Activated B cell treated with CpG ODN at 0.5 μM for 24 hours (primary cell): Measurements from ENCODE around the gene PRXL2A. TPM values are rescaled to one million over a fixed set of nuclear protein-coding genes. Genes with fewer than 3 reads are reported as not detected.
A peak's percentile ranks its signal among the peaks of the same experiment; 100 is the strongest.
"Not testable (repeated sequence)": the region's sequence is repeated elsewhere in the genome, so short reads cannot be mapped to it uniquely, and the experiment has no call there.

Source experiments
- ATAC-seq: fragments of 200-7000 bp; cut with Tn5 transposase; one replicate; pipeline ENCODE4 v1.10.0; 2021; ENCODE audit warnings: low read depth, mild to moderate bottlenecking, moderate library complexity
- CTCF ChIA-PET: fragments of 350-600 bp; sonication (Branson Sonifier 250); formaldehyde crosslinking; loops from one replicate; lab custom pipeline; 2021; ENCODE audit warnings: antibody characterized with exemption; lab: Charles Lee
- POLR2A ChIA-PET: fragments of 350-600 bp; sonication (Branson Sonifier 250); formaldehyde crosslinking; loops from one replicate; lab custom pipeline; 2021; ENCODE audit warnings: antibody characterized with exemption; lab: Charles Lee
- DNase-seq: peaks from one replicate; pipeline ENCODE4 v3.0.0; 2022
- H3K27ac Mint-ChIP-seq: one replicate; pipeline ENCODE4 v1.8.0; 2020; ENCODE audit warnings: mixed read lengths
- H3K27me3 Mint-ChIP-seq: one replicate; pipeline ENCODE4 v1.8.0; 2021; ENCODE audit warnings: mixed read lengths
- H3K36me3 Mint-ChIP-seq: one replicate; pipeline ENCODE4 v1.8.0; 2021; ENCODE audit warnings: low read depth, mixed read lengths
- H3K4me1 Mint-ChIP-seq: one replicate; pipeline ENCODE4 v1.8.0; 2021; ENCODE audit warnings: mixed read lengths
- H3K4me3 Mint-ChIP-seq: one replicate; pipeline ENCODE4 v1.8.0; 2020; ENCODE audit warnings: mild to moderate bottlenecking, mixed read lengths
- H3K9me3 Mint-ChIP-seq: one replicate; pipeline ENCODE4 v1.8.0; 2020; ENCODE audit warnings: mixed read lengths
- intact Hi-C: fragments of 100-400 bp; cut with micrococcal nuclease; formaldehyde crosslinking; loops from one replicate; pipeline ENCODE4 v1.15.1; 2024
- total RNA-seq: library from RNA; stranded (reverse); gene quantifications from 2 replicates; pipeline ENCODE4 v1.2.3, GENCODE V29; 2022
- TF ChIP-seq, protein P1 (sequence below): fragments of 200-600 bp; IDR thresholded peaks from one replicate; pipeline ENCODE4 v1.8.0; 2022; ENCODE audit warnings: antibody characterized with exemption, mild to moderate bottlenecking

Gene PRXL2A, protein sequence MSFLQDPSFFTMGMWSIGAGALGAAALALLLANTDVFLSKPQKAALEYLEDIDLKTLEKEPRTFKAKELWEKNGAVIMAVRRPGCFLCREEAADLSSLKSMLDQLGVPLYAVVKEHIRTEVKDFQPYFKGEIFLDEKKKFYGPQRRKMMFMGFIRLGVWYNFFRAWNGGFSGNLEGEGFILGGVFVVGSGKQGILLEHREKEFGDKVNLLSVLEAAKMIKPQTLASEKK
- total RNA-seq, result 8.5 and 10.3 TPM in 2 replicates

DNA sequence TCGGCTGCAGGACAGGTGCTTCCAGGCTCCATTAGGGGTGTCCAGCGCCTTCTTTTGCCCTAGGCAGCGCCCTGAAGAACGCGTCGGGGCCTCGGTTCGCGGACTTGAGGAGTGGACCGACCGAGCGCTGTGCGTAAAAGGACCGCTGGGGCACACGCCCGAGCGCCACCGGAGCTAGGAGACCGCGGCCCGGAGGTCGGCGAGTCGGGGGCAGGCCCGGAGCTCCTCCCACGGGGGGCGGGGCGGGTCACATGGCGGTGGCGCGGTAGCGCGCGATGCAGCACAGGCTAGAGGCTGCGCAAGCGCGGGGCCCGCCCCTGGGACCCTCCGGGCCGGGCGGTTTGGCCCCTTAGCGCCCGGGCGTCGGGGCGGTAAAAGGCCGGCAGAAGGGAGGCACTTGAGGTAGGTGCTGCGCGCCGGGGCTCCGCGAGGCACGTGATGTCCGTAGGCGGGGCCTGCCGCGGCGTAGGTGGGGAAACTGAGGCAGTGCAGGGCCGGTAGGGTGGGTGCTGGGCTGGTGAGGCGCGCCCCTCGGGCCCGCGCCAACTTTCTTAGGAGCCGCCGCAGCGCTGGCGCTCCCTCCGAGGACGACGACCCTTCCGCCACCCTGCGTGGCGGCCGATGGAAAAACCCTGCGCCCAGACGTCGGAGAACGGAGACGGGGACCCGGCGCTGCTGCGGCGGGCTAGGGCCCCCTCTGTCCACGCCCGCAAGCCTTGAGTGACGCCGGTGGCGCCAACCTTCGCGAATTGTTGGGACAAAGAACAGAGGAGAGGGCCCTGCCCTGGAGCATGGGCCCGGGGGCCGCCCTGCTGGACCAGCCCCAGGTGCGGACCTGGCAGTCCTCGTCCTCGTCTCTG lies at the start of gene PRXL2A:
Gene PRXL2A, plus strand, starts transcription at position 310 of the 860 bp plus-strand sequence. CDS start 11,917 bp downstream, outside the sequence.
- no peaks in the 10 kb centered on the region for H3K9me3 Mint-ChIP-seq
- peak within 1 kb of the TSS; percentile 82 for H3K27ac Mint-ChIP-seq
- POLR2A ChIA-PET, result interaction anchor here (0.6 to 1.4 kb wide), 11 partner anchors 13 to 205 kb away, joined by 3 to 17 read pairs (median 4); no protein-coding TSS in a partner anchor
- peak; percentile 97 for ATAC-seq
- H3K4me3 Mint-ChIP-seq, result peak within 1 kb of the TSS; percentile 91
- TF ChIP-seq, protein P1, sequence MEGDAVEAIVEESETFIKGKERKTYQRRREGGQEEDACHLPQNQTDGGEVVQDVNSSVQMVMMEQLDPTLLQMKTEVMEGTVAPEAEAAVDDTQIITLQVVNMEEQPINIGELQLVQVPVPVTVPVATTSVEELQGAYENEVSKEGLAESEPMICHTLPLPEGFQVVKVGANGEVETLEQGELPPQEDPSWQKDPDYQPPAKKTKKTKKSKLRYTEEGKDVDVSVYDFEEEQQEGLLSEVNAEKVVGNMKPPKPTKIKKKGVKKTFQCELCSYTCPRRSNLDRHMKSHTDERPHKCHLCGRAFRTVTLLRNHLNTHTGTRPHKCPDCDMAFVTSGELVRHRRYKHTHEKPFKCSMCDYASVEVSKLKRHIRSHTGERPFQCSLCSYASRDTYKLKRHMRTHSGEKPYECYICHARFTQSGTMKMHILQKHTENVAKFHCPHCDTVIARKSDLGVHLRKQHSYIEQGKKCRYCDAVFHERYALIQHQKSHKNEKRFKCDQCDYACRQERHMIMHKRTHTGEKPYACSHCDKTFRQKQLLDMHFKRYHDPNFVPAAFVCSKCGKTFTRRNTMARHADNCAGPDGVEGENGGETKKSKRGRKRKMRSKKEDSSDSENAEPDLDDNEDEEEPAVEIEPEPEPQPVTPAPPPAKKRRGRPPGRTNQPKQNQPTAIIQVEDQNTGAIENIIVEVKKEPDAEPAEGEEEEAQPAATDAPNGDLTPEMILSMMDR, result no peak
- peak; percentile 87 for DNase-seq
- peaks cover 12% of the 10 kb centered on the region for H3K4me1 Mint-ChIP-seq
- CTCF ChIA-PET, result interaction anchor here (0.8 to 1.7 kb wide), 4 partner anchors 12 to 97 kb away, joined by 3 to 11 read pairs (median 5); no protein-coding TSS in a partner anchor
- peaks cover 2% of the 10 kb centered on the region for H3K27me3 Mint-ChIP-seq
- intact Hi-C loops, result loop anchor here (1.0 to 10.0 kb wide), 5 partner anchors 13 to 256 kb away; no protein-coding TSS in a partner anchor
- no peaks in the 10 kb centered on the region for H3K36me3 Mint-ChIP-seq

DNA sequence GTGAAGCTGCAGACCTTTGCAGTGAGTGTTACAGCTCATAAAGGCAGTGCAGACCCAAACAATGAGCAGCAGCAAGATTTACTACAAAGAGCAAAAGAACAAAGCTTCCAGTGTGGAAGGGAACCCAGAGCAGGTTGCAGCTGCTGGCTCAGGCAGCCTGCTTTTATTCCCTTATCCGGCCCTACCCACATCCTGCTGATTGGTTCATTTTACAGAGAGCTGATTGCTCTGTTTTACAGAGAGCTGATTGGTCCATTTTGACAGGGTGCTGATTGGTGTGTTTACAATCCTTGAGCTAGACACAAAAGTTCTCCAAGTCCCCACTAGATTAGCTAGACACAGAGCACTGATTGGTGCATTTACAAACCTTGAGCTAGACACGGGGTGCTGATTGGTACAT lies 49.4 kb upstream of the PRXL2A start:
- H3K9me3 Mint-ChIP-seq, CTCF ChIA-PET, H3K36me3 Mint-ChIP-seq, POLR2A ChIA-PET, ATAC-seq, H3K27ac Mint-ChIP-seq, DNase-seq, intact Hi-C loops, H3K4me3 Mint-ChIP-seq: not testable (repeated sequence)
- peaks cover 17% of the 10 kb centered on the region for H3K4me1 Mint-ChIP-seq
- H3K27me3 Mint-ChIP-seq, result peaks cover 30% of the 10 kb centered on the region

DNA sequence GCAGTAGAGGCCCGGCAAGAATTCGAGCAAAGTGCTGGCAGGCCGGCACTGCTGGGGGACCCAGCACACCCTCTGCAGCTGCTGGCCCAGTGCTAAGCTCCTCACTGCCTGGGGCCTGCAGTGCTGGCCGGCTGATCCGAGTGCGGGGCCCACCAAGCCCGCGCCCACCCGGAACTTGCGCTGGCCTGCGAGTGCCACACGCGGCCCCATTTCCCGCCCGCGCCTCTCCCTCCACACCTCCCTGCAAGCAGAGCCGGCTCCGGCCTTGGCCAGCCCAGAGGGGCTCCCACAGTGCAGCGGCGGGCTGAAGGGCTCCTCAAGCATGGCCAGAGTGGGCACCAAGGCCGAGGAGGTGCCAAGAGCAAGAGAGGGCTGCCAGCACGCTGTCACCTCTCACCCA lies 48.7 kb upstream of the PRXL2A start:
- POLR2A ChIA-PET, result no interaction called here
- TF ChIP-seq, protein P1, result no peak
- CTCF ChIA-PET, result no interaction called here
- DNase-seq (no peak), ATAC-seq (no peak)
- Mint-ChIP-seq H3K4me3 (no peak overlapping the region), H3K9me3 (no peaks in the 10 kb centered on the region), H3K27me3 (peaks cover 27% of the 10 kb centered on the region), H3K4me1 (peaks cover 17% of the 10 kb centered on the region), H3K36me3 (no peaks in the 10 kb centered on the region), H3K27ac (no peak overlapping the region)
- intact Hi-C loops, result no loop called here

DNA sequence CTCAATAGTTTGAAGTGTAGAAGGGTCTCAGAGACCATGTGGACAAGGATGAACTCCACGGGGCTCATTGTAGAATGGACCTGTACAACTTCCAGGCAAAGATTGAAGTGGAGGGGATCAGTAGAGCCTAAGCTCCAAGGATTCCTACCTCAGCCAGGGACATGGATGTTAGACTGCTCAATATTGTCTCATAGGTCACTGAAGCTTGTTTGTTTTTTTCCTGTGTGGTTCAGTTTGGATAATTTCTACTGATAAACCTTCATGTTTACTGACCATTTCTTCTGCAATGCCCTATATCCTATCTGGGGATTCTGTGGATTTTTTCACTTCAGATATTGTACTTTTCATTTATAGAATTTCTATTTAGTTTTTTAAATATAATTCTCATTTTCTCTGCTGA lies 42.8 kb upstream of the PRXL2A start:
- CTCF ChIA-PET, result no interaction called here

DNA sequence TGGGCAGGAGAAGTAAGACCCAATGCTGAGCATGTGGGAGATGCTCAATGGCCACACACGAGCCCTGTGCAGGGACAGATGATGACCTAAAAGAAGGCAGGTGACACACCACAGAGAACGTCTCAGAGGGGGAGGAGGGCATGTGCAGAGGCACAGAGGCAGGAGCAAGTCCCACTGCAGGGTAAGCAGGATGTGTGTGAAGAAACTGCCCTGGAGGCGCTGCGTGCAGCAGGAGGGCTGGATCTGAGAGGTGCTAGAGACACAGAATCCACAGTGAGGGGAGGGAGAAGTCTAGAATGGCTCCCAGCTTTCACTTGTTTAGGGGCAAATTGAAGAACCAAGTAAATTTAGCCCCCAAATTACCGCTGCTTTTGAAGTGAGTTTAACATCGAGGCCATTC lies 36.9 kb upstream of the PRXL2A start:
- Mint-ChIP-seq H3K4me1 (no peaks in the 10 kb centered on the region), H3K4me3 (no peak overlapping the region), H3K36me3 (peaks cover 3% of the 10 kb centered on the region), H3K27me3 (peaks cover 3% of the 10 kb centered on the region), H3K27ac (no peak overlapping the region), H3K9me3 (peaks cover 16% of the 10 kb centered on the region)
- ChIA-PET CTCF (no interaction called here), POLR2A (no interaction called here)
- ATAC-seq, result no peak
- TF ChIP-seq, protein P1, result no peak
- intact Hi-C loops, result no loop called here
- no peak for DNase-seq

More for the DNA sequence above, 42.8 kb upstream of the PRXL2A start:
- no peaks in the 10 kb centered on the region for H3K4me1 Mint-ChIP-seq
- DNase-seq, result no peak
- TF ChIP-seq, protein P1, result no peak
- H3K9me3 Mint-ChIP-seq, result peaks cover 19% of the 10 kb centered on the region
- POLR2A ChIA-PET, result no interaction called here
- H3K27me3 Mint-ChIP-seq, result peaks cover 8% of the 10 kb centered on the region
- no peak overlapping the region for H3K4me3 Mint-ChIP-seq
- ATAC-seq, result no peak
- no peak overlapping the region for H3K27ac Mint-ChIP-seq
- peaks cover 3% of the 10 kb centered on the region for H3K36me3 Mint-ChIP-seq
- intact Hi-C loops, result no loop called here
